HCT116 (cell line): Measurements from ENCODE around the gene RHOB.

ENCODE experiments used
- YY1 ChIP-seq: IDR thresholded peaks from 2 replicates; pipeline ENCODE4 v1.6.1; 2011; ENCODE audit warnings: low read length, low read depth, moderate library complexity, mild to moderate bottlenecking; ENCODE audit not compliant: insufficient replicate concordance; ENCODE audit errors: extremely low read depth
- TF ChIP-seq, protein P1 (sequence below), 3 experiments: fragments of 200-600 bp in 1 of 3; sonication (generic) in 1 of 3; IDR thresholded peaks in 2 of 3; conservative IDR thresholded peaks in 1 of 3; 2 replicates each; pipeline ENCODE4 v1.5.1; 2012 to 2017; ENCODE audit warnings: low read depth in 2 of 3, low read length in 2 of 3, antibody characterized with exemption in 1 of 3, borderline replicate concordance in 1 of 3, control low read depth in 1 of 3, mild to moderate bottlenecking in 1 of 3, mixed read lengths in 1 of 3, mixed run types in 1 of 3, moderate library complexity in 1 of 3; ENCODE audit not compliant: insufficient read depth in 1 of 3

DNA sequence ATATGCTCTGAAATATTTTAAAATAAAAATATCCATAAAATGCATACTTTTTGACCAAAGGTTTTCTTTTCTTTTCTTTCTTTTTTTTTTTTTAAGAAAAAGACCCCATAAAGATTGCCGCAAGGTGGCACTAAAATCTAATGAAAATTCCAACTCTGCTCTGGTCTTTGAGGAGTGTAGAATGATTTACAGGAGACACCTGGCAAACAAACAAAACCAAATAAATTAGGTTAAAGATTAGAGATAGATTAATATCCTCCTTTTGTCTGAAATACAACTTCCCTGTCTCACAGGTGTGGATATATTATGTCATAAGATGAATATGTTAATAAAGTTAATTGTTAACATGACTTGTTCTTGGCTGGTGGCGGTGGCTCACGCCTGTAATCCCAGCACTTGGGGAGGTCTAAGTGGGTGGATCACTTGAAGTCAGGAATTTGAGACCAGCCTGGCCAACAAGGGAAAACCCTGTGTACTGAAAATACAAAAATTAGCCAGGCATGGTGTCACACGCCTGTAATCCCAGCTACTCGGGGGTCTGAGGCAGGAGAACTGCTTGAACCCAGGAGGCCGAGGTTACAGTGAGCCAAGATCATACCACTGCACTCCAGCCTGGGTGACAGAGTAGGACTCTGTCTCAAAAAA is 3.5 kb upstream of the RHOB start:
- TF ChIP-seq, protein P1, sequence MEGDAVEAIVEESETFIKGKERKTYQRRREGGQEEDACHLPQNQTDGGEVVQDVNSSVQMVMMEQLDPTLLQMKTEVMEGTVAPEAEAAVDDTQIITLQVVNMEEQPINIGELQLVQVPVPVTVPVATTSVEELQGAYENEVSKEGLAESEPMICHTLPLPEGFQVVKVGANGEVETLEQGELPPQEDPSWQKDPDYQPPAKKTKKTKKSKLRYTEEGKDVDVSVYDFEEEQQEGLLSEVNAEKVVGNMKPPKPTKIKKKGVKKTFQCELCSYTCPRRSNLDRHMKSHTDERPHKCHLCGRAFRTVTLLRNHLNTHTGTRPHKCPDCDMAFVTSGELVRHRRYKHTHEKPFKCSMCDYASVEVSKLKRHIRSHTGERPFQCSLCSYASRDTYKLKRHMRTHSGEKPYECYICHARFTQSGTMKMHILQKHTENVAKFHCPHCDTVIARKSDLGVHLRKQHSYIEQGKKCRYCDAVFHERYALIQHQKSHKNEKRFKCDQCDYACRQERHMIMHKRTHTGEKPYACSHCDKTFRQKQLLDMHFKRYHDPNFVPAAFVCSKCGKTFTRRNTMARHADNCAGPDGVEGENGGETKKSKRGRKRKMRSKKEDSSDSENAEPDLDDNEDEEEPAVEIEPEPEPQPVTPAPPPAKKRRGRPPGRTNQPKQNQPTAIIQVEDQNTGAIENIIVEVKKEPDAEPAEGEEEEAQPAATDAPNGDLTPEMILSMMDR (IDR thresholded peaks at IDR 0.05 in 2 of 3, conservative IDR thresholded peaks at IDR 0.05 in 1 of 3; ENCODE audit: borderline replicate concordance in 1 of 3, insufficient read depth in 1 of 3, low read depth in 2 of 3, low read length in 2 of 3) = peak; percentile 42 to 93 (median 64)
- TF ChIP-seq YY1 = no peak
